ENCODE data around the gene GRK4.

Gene GRK4

GRCh38 chr4:3074846-3075651, 111.7 kb downstream of the GRK4 start:
- peak; percentile 51 for DNase-seq

DNA sequence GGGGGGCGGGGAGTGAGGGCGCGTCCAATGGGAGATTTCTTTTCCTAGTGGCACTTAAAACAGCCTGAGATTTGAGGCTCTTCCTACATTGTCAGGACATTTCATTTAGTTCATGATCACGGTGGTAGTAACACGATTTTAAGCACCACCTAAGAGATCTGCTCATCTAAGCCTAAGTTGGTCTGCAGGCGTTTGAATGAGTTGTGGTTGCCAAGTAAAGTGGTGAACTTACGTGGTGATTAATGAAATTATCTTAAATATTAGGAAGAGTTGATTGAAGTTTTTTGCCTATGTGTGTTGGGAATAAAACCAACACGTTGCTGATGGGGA, 112.2 kb downstream of the GRK4 start:
- DNase-seq, result no peak

GRCh38 chr4:3077796-3078195, 114.4 kb downstream of the GRK4 start:
- no peak for DNase-seq

- DNase-seq, result no peak
Measured at GRCh38 chr4:3079694-3080123, 116.3 kb downstream of the GRK4 start.

- DNase-seq, result no peak
Measured at GRCh38 chr4:3082925-3083515, 119.6 kb downstream of the GRK4 start.

DNA sequence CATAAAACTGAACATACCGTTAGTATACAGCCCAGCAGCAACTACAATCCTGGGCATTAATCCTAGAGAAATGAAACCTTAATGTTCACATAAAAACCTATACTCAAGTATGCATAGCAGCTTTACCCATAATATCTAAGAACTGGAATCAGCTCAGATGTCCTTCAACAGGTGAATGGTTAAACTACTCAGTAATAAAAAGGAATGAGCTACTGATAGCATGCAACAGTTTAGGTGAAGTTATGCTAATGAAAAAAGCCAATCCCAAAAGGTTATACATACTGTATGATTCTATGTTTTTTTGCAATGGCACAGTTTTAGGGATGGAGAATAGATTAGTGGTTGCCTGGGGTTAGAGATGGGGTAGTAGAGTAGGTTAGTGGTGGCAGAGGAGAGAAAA, 120.4 kb downstream of the GRK4 start:
- no peak for DNase-seq

DNA sequence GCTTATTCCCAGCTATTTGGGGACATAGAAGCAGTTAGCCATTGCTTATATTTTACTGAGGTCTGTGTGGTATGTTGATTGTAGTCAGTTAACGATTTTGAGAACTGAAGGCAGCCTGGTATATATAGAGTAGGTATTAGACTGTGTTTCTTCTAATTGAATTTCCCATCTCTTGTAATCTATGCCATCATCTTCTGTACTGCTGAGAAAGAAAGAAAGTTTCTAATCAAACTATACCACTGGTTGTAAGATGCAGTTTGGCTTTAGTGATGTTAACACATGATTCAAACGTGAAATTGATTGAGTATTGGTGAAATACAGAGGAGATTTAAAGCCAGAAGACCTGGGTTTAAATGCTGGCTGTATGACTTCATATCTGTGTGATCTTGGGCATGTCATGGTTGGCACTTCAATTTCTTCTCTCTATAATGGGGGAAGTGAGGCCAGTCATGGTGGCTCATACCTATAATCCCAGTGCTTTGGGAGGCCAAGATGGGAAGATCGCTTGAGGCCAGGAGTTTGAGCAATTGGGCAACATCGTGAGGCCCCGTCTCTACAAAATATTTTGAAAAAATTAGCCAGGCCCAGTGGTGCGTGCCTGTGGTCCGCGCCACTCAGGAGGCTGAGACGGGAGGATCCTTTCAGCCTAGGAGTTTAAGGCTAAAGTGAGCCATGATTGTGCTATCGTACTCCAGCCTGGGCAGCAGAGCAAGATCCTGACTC, 122.7 kb downstream of the GRK4 start:
- DNase-seq, result no peak

DNA sequence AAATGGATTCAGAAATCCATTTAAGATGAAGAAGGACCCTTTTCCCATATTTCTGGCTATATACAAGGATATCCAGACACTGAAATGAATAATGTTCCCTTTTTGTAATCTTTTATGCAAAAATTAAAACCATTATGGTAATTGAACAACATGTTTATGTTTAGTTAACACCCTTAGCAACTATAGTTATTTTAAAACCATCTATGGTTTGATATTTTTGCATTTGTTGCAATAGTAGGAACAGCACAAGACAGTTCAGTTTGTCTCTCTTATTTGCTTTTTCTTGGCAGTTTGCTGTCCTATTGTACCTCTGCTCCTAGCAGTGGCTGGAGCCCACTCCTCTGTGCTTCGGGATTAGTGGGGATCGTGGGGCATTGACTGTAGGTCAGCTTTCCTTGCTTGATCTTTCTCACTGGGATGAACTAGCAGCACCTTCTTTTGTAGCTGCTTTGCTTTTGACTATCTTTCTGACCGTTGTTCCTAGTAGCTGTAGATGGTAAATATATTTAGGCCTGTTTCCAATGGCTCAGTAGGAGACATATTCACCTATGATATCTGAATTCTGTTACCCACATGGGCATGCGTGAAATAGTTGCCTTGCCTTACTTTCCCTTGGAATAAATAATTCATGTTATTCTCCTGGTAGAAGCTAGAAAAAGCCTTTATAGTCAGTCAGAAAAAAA, 123.9 kb downstream of the GRK4 start:
- DNase-seq, result no peak
